GM12878 (cell line): Measurements from ENCODE around the gene RHEX.

Source experiments
- ATF2 ChIP-seq: IDR thresholded peaks from 2 replicates; pipeline ENCODE4 v1.6.1; 2012; ENCODE audit warnings: low read length, inconsistent platforms
- BMI1 ChIP-seq: fragments of 450-650 bp; IDR thresholded peaks from 2 replicates; pipeline ENCODE4 v1.6.1; 2016; ENCODE audit warnings: mild to moderate bottlenecking, moderate library complexity, borderline replicate concordance
- CHD4 ChIP-seq: fragments of 200-600 bp; sonication (generic); IDR thresholded peaks from 2 replicates; pipeline ENCODE4 v1.6.1; 2016; ENCODE audit warnings: mild to moderate bottlenecking
- CTCF ChIP-seq, 3 experiments: IDR thresholded peaks in 2 of 3; conservative IDR thresholded peaks in 1 of 3; 2 replicates each; pipeline ENCODE4 v1.5.1; 2011; ENCODE audit warnings: low read depth in 3 of 3, low read length in 3 of 3, mild to moderate bottlenecking in 3 of 3, control low read depth in 2 of 3, moderate library complexity in 2 of 3, inconsistent platforms in 1 of 3, mixed read lengths in 1 of 3; ENCODE audit not compliant: control insufficient read depth in 2 of 3, insufficient read depth in 1 of 3; ENCODE audit errors: extremely low read depth in 1 of 3
- HCFC1 ChIP-seq: fragments of 150-350 bp; IDR thresholded peaks from 2 replicates; pipeline ENCODE4 v1.6.1; 2014; ENCODE audit warnings: low read length
- POLR2A ChIP-seq: IDR thresholded peaks from 2 replicates; pipeline ENCODE4 v1.6.1; 2011; ENCODE audit warnings: low read depth, mild to moderate bottlenecking, low read length
- SRF ChIP-seq, 2 experiments: IDR thresholded peaks; 2 replicates each; pipeline ENCODE4 v1.6.1; 2011; ENCODE audit warnings: low read depth in 2 of 2, low read length in 2 of 2, mild to moderate bottlenecking in 1 of 2, moderate library complexity in 1 of 2

GRCh38 chr1:206037581-206037980 is 15.4 kb upstream of the RHEX start:
- TF ChIP-seq BMI1 (no peak), HCFC1 (no peak), CHD4 (no peak), CTCF (IDR thresholded peaks at IDR 0.05 in 2 of 3, conservative IDR thresholded peaks at IDR 0.05 in 1 of 3; ENCODE audit: control insufficient read depth in 2 of 3, extremely low read depth in 1 of 3, insufficient read depth in 1 of 3, low read depth in 3 of 3, low read length in 3 of 3) (no peak), SRF (IDR thresholded peaks at IDR 0.05; ENCODE audit: low read depth in 2 of 2, low read length in 2 of 2) (no peak), ATF2 (no peak), POLR2A (no peak)
